GM20000 (cell line): ENCODE measurements around the gene PTPRN2.
"Not testable (repeated sequence)": the region's sequence is repeated elsewhere in the genome, so short reads cannot be mapped to it uniquely, and the experiment has no call there.

ENCODE experiments used
- DNase-seq: peaks from one replicate; pipeline ENCODE4 v3.0.0; 2012; ENCODE audit warnings: low spot score
- TF ChIP-seq, protein P1 (sequence below): IDR thresholded peaks from 2 replicates; pipeline ENCODE4 v1.5.1; 2012; ENCODE audit warnings: mild to moderate bottlenecking, control low read depth; ENCODE audit errors: extremely low read depth, missing control alignments

The PTPRN2 gene

DNA sequence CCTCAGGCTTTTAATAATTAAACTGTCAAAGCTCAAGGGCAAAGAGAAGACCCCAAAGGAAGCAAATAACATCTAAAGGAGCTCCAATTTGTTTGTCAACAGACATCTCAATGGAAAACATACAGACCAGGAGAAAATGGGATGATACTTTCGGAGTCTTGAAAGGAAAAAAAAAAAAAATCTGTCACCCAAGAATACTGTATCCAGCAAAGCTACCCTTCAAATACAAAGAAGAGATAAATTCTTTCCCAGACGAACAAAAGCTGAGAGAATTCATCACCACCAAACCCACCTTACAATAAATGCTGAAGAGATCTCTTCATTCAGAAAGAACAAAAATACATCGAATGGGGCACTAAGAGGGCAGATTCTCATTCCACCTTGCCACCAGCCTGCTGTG lies 232.8 kb downstream of the PTPRN2 start:
- TF ChIP-seq, protein P1, sequence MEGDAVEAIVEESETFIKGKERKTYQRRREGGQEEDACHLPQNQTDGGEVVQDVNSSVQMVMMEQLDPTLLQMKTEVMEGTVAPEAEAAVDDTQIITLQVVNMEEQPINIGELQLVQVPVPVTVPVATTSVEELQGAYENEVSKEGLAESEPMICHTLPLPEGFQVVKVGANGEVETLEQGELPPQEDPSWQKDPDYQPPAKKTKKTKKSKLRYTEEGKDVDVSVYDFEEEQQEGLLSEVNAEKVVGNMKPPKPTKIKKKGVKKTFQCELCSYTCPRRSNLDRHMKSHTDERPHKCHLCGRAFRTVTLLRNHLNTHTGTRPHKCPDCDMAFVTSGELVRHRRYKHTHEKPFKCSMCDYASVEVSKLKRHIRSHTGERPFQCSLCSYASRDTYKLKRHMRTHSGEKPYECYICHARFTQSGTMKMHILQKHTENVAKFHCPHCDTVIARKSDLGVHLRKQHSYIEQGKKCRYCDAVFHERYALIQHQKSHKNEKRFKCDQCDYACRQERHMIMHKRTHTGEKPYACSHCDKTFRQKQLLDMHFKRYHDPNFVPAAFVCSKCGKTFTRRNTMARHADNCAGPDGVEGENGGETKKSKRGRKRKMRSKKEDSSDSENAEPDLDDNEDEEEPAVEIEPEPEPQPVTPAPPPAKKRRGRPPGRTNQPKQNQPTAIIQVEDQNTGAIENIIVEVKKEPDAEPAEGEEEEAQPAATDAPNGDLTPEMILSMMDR, result no peak
- DNase-seq, result no peak

DNA sequence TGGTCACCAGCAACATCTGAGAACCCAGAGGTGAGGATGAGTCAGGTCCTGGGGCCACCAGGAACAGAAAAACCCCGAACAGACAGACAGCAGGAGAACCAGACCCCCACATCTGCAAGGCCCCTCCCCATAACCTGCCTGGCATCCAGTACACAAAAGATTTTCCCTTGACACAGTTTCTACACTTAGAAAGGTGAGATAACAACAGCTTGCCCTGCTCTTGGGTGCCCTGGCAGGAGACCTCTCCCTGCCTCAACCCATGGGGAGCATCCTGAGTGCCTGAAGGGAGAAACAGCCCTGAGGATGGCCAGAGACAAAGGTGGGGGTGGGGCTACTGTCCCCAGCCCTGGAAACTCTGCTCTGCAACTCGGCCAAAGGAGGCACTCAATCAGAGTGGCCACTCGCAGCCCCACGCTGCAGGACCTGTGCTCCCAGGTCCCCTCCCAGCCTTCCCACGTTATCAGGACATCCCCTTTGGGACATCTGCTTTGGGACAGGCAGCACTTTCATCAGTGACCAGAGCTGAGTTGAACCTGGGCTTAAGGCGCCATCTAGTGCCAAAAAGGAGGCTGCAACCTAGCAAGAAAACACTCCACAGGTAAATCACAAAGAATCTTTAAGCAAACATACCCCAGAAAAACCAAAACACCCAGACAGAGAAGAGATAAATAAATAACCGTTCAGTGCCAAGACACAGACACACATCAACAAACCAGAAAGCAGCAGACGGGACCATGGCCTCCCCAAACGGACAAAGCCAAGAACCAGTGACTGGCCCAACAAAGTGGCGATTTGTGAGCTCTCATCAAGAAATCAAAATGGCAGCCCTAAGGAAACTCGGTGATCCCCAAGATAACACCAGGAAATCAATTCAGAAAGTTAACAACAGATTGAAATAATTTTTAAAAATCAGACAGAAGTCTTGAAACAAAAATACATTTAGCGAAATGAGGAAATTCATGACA lies 233.7 kb downstream of the PTPRN2 start:
- DNase-seq, result no peak
- TF ChIP-seq, protein P1, result no peak

DNA sequence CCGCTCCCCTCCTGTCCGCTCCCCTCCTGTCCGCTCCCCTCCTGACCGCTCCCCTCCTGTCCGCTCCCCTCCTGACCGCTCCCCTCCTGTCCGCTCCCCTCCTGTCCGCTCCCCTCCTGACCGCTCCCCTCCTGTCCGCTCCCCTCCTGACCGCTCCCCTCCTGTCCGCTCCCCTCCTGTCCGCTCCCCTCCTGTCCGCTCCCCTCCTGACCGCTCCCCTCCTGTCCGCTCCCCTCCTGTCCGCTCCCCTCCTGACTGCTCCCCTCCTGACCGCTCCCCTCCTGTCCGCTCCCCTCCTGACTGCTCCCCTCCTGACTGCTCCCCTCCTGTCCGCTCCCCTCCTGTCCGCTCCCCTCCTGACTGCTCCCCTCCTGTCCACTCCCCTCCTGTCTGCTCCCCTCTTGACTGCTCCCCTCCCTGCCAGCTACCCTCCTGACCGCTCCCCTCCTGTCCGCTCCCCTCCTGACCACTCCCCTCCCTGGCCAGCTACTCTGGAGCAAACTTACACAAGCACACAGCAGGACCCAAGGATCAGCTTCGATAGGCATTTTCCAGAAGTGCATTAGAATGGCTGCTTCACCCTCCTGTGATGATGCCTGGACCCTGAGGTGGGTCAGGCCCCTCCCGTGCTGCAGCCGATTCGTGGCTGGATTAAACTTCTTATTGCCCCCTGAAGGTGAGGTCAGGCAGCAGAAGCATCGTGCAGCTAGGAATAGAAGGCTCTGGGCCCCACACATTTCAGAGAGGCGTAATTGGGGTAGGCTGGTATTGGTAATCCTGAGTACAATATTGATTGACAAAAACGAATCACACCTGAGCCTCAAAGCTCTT lies 235.5 kb downstream of the PTPRN2 start:
- DNase-seq, result not testable (repeated sequence)

DNA sequence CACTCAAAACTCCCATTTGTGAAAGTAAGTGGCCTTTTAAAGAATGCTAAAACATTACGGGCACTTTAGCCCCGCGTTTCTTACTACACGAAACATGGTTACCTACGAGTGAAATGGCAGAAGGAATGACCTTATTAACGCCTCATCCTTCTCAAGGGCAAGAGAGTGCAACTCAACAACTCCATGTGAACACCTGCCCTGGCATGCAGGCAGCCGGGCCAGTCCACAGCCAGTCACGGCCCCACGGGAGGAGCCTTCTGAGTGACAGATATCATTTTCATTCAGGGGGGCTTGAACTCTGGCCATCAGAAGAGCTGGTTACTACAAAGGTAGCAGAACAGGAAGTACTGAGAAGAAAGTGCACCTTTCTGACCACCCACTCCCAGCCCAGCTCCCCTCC lies 236.1 kb downstream of the PTPRN2 start:
- TF ChIP-seq, protein P1, result no peak
- DNase-seq, result no peak

DNA sequence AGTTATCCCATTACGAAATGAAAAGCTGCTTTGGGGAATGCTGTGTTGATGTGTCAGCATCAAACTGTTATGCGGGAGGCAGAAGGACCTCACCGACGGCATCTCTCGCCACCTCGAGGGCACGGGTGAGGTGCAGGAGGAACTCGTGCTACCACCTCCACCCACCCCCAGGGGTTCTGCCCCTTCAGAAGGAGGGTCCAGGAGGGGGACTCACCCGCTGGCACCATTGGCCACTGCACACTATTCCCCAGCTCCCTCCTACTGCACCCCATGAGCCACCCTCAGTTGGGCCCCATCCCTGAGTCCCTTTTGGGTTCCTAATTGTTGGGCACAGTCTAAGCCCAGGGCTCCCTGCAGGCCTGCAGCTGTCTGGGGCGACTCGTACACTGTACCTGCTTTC lies 236.6 kb downstream of the PTPRN2 start:
- DNase-seq, result no peak
- TF ChIP-seq, protein P1, result no peak

DNA sequence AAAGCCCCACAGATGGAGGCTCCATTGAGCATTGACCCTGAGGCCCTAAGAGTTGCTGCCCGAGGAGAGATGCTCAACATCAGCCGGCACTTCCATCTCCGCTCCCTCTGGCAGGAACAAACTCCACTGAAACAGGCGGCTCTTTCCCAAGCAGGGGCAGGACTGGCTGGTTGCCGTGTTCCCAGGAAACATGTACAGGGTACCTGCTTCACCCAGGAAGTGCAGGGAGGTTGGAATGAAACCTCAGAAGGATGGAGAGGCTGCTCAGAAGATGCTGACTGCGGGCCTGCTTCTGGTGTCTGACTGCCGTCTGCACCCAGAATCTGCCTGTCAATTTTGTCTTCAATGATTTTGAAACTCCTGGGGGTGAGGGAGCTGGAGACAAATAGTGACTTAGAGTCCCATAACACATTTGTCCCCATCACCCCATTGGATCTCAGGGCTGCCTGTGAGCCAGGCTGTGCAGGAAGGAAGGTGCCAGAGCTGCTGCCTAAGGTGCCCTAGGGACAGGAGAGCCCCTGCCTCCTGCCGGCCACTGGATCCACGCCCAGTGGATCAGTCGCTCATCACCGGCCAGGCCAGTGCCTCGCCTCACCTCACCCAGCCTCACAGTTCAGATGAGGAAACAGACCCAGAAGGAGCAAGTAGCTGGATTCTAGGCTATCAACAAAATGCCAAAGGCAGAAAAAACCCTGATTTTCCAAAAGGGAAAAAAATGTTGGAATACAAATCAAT lies 237.3 kb downstream of the PTPRN2 start:
- DNase-seq, result no peak
- TF ChIP-seq, protein P1, result no peak

DNA sequence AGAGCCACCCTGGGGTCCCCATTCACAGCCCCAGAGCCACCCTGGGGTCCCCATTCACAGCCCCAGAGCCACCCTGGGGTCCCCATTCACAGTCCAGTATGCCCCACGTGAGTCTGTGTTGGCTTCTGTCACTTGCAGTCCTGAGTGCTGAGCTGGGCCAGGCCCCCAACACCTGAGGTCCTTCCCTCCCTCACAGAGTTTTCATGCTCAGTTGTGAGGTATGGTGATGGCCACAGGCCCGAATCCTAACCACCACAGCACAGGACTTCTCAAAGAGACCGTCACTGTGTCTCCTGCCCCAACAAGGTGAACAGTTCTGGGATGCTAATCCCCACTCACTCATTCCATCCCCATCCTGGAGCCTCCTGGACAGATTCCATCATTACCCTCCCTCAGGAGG lies 239.2 kb downstream of the PTPRN2 start:
- DNase-seq, result no peak
- TF ChIP-seq, protein P1, result no peak

DNA sequence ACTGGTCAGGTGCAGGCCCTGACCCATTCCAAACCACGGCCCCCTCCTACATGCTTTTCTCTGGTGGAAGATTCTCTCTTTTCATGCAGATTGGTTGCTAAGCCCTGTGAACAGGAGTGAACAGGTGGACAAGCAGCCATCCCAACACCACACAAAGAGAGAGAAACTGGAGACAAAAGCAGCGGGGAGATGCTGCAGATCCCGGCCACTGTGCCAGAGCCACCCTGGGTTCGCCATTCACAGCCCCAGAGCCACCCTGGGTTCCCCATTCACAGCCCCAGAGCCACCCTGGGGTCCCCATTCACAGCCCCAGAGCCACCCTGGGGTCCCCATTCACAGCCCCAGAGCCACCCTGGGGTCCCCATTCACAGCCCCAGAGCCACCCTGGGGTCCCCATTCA lies 239.6 kb downstream of the PTPRN2 start:
- DNase-seq, result not testable (repeated sequence)
